Measurements from ENCODE around the gene CSNK2A1.
"Not testable (repeated sequence)": the region's sequence is repeated elsewhere in the genome, so short reads cannot be mapped to it uniquely, and the experiment has no call there.

CSNK2A1 gene

DNA sequence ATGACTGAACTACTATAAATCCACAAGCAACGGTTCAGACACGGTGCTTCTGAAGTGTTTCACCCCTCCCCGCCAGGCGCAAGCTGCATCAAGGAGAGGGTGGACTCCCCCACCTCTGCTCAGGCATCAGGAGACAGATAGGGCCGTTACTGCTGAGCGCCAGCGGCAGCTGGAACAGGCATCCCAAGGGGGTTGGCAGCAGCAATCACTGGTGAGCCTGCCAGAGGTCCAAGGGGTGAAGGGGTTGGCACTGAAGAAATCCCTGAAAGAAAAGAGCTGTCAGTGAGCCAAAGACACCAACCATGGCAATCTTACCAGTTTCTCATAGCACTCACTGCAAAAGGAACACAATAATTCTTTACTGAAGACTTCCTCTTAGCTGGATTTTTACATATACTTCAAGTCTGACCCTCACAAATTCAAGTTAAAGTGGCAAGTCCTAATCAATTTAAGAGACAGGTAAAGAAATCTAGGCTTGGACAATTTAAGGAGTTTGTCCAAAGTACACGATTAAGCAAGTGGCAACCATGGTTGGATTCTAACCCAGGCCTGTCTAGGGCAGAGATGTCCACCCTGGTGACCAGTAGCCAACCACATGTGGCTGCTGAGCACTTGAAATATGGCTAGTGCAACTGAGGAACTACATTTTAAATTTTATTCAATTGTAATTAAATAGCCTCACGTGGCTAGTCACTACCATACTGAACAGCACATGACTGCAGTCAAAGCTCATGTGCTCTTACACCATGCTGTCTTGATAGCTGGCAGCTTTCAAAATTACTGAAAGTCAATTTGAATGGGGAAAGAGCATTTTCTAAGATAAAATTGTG lies 59.6 kb downstream of the CSNK2A1 start:
- TF ChIP-seq, protein P1, sequence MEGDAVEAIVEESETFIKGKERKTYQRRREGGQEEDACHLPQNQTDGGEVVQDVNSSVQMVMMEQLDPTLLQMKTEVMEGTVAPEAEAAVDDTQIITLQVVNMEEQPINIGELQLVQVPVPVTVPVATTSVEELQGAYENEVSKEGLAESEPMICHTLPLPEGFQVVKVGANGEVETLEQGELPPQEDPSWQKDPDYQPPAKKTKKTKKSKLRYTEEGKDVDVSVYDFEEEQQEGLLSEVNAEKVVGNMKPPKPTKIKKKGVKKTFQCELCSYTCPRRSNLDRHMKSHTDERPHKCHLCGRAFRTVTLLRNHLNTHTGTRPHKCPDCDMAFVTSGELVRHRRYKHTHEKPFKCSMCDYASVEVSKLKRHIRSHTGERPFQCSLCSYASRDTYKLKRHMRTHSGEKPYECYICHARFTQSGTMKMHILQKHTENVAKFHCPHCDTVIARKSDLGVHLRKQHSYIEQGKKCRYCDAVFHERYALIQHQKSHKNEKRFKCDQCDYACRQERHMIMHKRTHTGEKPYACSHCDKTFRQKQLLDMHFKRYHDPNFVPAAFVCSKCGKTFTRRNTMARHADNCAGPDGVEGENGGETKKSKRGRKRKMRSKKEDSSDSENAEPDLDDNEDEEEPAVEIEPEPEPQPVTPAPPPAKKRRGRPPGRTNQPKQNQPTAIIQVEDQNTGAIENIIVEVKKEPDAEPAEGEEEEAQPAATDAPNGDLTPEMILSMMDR (IDR thresholded peaks at IDR 0.05; ENCODE audit: insufficient read depth, missing control alignments), result no peak
- DNase-seq (ENCODE audit: insufficient read length, low spot score), result no peak
- no peak for FAIRE-seq

DNA sequence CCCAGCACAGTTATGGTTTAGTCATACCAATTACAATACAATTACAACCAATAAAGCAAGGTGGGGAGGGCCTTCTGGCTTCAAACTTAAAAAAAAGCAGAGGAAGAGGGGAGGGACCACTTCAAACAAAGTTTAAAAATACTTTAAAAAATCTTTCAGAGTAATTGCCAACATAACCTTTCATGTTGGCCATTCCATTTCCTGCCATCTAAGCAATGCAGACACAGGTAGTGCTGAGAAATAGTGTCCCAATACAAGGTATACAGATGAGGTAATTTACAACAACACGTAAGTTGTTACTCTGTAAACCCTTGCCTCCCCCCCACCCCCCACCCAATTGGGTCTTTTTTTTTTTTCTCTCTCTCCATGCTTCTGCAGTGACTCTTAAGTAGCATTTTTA lies 62.4 kb downstream of the CSNK2A1 start:
- TF ChIP-seq, protein P1 (IDR thresholded peaks at IDR 0.05; ENCODE audit: insufficient read depth, missing control alignments), result no peak
- FAIRE-seq (no peak), DNase-seq (ENCODE audit: insufficient read length, low spot score) (no peak)

DNA sequence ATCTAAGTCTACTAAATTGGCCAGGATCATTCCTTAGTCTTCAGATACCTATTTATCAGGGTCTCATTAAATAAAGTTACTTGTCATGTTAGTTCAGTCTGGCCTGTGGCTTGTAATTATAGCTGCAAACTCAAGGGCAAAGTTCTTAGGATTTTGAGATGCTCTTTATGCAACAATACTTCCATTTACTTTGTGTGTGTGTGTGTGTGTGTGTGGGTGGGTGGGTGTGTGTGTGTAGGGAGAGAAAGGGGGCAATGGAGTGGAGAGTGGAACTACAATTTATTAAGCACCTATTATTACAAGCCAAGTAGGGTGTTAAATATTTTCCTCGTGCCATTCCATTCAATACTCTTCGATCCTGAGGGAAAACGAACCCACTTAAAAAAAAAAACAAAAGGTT lies 63.5 kb downstream of the CSNK2A1 start:
- no peak for DNase-seq (ENCODE audit: insufficient read length, low spot score)
- TF ChIP-seq, protein P1 (IDR thresholded peaks at IDR 0.05; ENCODE audit: insufficient read depth, missing control alignments), result no peak
- FAIRE-seq, result no peak

DNA sequence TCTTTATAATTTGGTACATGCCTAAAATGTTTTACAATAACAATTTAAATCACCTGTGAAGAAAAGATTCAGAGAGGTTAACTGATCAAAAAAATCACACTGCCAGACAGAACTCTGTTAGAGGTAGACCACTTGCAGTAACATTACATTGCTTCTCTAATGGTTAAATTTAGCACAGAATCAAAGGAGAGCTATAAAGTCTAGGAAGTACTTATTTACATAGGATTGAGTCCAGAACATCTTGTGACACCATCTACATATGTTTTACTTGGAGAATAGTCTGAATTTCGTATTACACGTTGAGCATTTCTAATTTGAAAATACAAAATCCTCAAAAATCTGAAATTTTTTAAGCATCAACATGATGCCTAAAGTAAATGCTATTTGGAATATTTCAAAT lies 64.1 kb downstream of the CSNK2A1 start:
- no peak for DNase-seq (ENCODE audit: insufficient read length, low spot score)
- TF ChIP-seq, protein P1 (IDR thresholded peaks at IDR 0.05; ENCODE audit: insufficient read depth, missing control alignments), result no peak
- no peak for FAIRE-seq

DNA sequence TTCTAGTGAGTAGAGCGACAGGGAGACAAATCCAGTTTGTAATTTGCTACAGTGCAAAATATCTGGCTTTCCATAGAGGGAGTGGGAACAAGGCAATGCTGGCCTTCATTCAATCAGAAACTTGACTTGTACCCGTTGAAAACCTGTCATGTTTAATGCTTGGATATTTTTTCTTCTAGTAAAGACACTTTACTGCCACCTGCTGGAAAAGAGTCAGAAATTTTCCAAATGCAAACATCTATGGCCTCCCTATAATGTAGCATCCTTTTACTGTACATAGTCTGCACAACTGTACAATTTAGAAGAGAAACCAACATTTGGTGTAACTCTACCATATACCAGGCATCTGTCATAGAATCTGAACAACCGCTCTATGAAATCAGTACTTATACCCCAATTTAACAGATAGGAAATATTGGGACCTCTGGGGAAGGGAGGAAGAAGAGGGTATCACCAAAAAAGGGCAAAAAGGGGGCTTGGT lies 64.6 kb downstream of the CSNK2A1 start:
- DNase-seq (ENCODE audit: insufficient read length, low spot score), result no peak
- TF ChIP-seq, protein P1 (IDR thresholded peaks at IDR 0.05; ENCODE audit: insufficient read depth, missing control alignments), result peak; percentile 59
- FAIRE-seq, result no peak

DNA sequence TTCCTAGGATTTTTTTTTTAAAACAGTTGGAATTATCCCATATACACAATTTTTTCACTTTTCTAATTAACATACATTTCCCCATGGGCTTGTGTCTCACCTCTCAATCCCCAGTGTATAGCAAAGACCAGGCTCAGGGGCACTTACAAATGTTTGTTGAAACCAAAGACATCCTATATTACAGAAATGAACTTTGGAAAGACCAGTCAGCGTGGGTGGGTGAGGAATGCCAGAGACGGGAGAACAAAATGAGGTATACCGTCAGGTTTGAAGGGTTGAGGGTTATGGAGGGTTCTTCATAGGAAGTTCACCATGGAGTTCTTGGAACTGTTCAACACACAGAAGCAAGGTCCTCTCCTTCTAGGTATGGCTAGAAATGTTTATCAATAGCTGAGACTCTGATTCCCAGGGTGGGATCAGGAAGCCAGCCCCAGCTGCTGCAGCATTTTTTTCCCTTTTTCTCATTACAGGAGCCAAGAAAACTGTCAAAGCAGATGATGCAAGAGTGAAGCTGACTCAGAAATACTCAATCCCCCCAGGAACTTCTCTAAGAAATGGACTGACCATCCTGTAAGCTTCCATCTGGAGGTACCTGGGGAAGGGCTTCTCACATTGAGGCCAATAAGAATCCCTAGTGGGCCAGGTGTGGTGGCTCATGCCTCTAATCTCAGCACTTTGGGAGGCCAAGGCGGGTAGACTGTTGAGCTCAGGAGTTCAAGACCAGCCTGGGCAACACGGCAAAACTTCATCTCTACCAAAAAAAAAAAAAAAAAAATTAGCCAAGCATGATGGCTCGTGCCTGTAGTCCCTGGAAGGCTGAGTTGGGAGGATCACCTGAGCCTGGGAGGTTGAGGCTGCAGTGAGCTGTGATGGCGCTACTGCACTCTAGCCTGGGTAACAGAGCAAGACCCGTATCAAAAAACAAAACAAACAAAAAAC lies 65.3 kb downstream of the CSNK2A1 start:
- DNase-seq (ENCODE audit: insufficient read length, low spot score), result no peak
- TF ChIP-seq, protein P1 (IDR thresholded peaks at IDR 0.05; ENCODE audit: insufficient read depth, missing control alignments), result no peak
- FAIRE-seq, result no peak

DNA sequence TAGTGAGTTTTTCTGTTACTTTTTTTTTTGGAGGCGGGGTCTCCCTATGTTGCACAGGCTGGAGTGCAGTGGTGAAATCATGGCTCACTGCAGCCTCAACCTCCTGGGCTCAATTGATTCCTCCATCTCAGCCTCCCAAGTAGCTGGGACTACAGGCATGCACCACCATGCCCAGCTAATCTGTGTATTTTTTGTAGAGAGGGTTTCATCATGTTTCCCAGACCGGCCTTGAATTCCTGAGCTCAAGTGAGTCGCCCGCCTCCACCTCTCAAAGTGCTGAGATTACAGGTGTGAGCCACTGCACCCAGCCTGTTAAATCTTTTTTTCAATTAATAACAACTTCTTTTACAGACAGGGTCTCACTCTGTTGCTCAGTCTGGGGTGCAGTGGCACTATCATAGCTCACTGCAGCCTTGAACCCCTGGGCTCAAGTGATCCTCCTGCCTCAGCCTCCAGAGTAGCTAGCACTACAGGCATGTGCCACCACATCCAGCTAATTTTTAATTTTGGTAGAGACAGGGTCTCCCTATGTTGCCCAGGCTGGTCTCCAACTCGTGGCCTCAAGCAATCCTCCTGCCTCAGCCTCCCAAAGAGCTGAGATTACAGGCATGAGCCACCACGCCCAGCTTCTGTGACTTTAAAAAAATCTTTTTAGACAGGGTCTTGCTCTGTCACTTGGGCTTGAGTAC lies 66.9 kb downstream of the CSNK2A1 start:
- not testable (repeated sequence) for DNase-seq (ENCODE audit: insufficient read length, low spot score); FAIRE-seq

All from D721Med (cell line).